ENCODE data around the gene CYSTM1.

DNA sequence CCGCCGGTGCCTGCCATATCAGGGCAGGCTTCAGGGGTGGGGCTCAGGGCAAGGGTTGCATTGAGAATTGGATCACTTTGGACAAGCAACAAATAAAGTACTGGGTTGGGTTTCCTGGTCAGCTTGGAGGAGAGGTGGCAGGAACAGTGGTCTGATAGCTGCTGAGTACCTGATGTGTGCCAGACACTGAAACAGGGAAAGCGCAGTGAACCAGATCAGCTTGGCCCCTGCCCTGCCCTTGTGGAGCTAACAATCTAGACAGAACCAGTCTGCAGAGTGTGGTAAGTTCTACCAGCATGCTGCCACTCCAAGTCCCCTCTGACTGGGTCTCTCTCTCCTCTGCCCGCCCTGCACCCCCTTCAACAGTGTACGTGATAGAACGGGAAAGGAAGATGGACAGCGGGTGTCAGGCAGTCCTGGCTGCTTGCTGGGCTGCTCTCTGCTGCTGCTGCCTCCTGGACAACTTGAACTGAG, 53.4 kb downstream of the CYSTM1 start:
- TF ChIP-seq, protein P1, sequence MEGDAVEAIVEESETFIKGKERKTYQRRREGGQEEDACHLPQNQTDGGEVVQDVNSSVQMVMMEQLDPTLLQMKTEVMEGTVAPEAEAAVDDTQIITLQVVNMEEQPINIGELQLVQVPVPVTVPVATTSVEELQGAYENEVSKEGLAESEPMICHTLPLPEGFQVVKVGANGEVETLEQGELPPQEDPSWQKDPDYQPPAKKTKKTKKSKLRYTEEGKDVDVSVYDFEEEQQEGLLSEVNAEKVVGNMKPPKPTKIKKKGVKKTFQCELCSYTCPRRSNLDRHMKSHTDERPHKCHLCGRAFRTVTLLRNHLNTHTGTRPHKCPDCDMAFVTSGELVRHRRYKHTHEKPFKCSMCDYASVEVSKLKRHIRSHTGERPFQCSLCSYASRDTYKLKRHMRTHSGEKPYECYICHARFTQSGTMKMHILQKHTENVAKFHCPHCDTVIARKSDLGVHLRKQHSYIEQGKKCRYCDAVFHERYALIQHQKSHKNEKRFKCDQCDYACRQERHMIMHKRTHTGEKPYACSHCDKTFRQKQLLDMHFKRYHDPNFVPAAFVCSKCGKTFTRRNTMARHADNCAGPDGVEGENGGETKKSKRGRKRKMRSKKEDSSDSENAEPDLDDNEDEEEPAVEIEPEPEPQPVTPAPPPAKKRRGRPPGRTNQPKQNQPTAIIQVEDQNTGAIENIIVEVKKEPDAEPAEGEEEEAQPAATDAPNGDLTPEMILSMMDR (IDR thresholded peaks at IDR 0.05; ENCODE audit: poor library complexity, severe bottlenecking) = no peak
- TF ChIP-seq SMC3 (conservative IDR thresholded peaks at IDR 0.05; ENCODE audit: poor library complexity) = no peak
- no peak for TF ChIP-seq EZH2 (IDR thresholded peaks at IDR 0.05; ENCODE audit: borderline replicate concordance, insufficient read depth, low read length, poor library complexity, severe bottlenecking)
- no peak for TF ChIP-seq POLR2AphosphoS5 (IDR thresholded peaks at IDR 0.05)
- TF ChIP-seq, protein P2, sequence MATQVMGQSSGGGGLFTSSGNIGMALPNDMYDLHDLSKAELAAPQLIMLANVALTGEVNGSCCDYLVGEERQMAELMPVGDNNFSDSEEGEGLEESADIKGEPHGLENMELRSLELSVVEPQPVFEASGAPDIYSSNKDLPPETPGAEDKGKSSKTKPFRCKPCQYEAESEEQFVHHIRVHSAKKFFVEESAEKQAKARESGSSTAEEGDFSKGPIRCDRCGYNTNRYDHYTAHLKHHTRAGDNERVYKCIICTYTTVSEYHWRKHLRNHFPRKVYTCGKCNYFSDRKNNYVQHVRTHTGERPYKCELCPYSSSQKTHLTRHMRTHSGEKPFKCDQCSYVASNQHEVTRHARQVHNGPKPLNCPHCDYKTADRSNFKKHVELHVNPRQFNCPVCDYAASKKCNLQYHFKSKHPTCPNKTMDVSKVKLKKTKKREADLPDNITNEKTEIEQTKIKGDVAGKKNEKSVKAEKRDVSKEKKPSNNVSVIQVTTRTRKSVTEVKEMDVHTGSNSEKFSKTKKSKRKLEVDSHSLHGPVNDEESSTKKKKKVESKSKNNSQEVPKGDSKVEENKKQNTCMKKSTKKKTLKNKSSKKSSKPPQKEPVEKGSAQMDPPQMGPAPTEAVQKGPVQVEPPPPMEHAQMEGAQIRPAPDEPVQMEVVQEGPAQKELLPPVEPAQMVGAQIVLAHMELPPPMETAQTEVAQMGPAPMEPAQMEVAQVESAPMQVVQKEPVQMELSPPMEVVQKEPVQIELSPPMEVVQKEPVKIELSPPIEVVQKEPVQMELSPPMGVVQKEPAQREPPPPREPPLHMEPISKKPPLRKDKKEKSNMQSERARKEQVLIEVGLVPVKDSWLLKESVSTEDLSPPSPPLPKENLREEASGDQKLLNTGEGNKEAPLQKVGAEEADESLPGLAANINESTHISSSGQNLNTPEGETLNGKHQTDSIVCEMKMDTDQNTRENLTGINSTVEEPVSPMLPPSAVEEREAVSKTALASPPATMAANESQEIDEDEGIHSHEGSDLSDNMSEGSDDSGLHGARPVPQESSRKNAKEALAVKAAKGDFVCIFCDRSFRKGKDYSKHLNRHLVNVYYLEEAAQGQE (IDR thresholded peaks at IDR 0.05; ENCODE audit: borderline replicate concordance) = no peak
- TF ChIP-seq MXI1 (conservative IDR thresholded peaks at IDR 0.05; ENCODE audit: poor library complexity, severe bottlenecking) = no peak
- no peak for TF ChIP-seq EP300 (conservative IDR thresholded peaks at IDR 0.05; ENCODE audit: poor library complexity, severe bottlenecking)
- no peak for TF ChIP-seq TAF1 (IDR thresholded peaks at IDR 0.05; ENCODE audit: low read depth)
- TF ChIP-seq RAD21 (conservative IDR thresholded peaks at IDR 0.05) = no peak

All from neural cell (in vitro differentiated cells).